DOHH2 (cell line): ENCODE results near the gene RALBP1.

Source experiments
- CTCF ChIP-seq: fragments of 200-600 bp; sonication (generic); IDR thresholded peaks from one replicate; pipeline ENCODE4 v1.5.1; 2014; ENCODE audit warnings: antibody characterized with exemption, mild to moderate bottlenecking, low read depth, low read length; ENCODE audit not compliant: poor library complexity, severe bottlenecking
- EZH2phosphoT487 ChIP-seq: fragments of 200-600 bp; sonication (generic); IDR thresholded peaks from 2 replicates; pipeline ENCODE4 v1.6.1; 2017; ENCODE audit warnings: borderline replicate concordance, mild to moderate bottlenecking, antibody characterized with exemption, low read length, moderate library complexity, mixed read lengths

- TF ChIP-seq CTCF (no peak), EZH2phosphoT487 (no peak)
These were observed 19.4 kb upstream of the RALBP1 start for GRCh38 chr18:9455718-9456511.
